Measurements from ENCODE around the gene SSTR5. TPM values are rescaled to one million over a fixed set of nuclear protein-coding genes. Genes with fewer than 3 reads are reported as not detected.
A peak's percentile ranks its signal among the peaks of the same experiment; 100 is the strongest.

SSTR5 gene
- total RNA-seq, 1 experiment from 2014 or later: not detected

DNA sequence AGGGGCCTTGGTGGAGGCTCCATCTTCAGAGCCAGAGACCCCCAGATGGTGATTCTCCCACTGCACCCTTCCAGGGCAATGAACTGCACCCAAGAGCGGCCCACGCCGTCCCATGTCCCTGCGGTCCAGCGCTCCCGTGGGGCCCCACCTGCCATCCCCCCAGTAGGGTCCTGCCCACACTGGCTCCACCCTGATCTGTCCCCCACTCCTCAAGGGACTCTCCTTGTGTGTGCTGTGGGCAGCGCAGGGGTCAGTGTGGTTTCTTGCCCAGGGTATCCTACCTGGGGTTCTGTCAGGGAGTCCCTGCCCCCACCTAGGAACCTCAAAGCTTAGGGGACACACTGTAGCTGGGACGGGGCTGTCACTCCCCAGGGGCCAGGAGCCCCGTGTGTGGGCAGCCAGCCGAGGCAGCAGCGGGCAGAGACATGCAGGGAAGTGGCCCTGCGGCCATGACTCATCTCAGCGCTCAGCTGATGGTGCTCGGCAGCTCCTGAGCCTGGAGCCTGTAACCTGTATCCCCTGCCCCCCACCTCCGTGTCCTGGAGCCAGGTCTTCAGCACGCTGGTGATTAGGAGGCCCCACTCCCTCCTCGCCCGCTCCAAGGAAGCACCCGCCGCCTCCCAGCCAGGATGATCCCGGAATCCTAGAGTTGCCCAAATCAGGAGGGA lies 35.7 kb upstream of the SSTR5 start:
- peak; percentile 58 for DNase-seq
- Histone ChIP-seq H3K4me3 (no peak overlapping the region), H3K36me3 (no peaks in the 10 kb centered on the region)

DNA sequence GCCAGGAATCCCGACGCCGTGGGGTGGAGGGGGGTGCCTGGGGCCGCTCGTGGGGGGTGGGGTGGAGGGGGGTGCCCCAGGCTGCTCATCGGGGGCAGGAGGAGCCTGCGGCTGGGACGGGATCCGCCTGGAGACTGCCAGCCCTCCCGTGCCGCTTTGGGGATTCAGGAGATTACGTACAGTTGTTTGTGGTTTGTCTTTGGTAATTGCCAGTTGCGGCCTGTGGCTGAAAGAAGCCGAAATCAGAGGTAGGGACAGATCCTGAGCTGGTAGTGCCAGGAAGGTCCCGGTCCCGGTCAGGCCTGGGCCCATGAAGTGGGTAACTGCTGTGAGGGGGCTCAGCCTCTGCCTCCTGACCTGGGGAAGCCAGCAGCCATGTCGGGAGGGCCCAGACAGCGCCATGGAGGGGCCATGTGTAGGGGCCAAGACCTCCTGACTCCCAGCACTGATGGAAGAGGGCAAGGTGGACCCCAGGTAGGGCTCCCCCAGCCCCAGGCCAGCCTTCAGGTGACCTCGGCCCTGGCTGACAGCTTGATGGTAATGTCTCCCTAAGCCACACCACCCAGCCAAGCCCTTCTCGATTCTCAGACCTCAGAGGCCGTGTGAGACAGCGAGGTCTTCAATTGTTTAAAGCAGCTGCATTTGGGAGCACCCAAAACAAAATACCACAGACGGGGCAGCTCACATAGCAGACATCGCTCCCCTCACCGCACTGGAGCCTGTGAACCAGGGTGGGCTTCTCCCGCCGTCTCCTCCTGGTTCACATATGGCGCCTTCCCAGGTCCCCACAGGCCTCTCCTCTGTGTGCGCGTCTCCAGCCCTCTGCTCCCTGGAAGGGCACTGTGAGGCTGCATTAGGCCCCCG lies 34.9 kb upstream of the SSTR5 start:
- no peaks in the 10 kb centered on the region for H3K27me3 ChIP-seq
- no peak for DNase-seq
- no peaks in the 10 kb centered on the region for H3K9me3 ChIP-seq
- no peak overlapping the region for H3K4me3 ChIP-seq
- no peaks in the 10 kb centered on the region for H3K36me3 ChIP-seq

More for the DNA sequence above, 35.7 kb upstream of the SSTR5 start:
- H3K9me3 ChIP-seq: no peaks in the 10 kb centered on the region
- no peaks in the 10 kb centered on the region for H3K27me3 ChIP-seq

DNA sequence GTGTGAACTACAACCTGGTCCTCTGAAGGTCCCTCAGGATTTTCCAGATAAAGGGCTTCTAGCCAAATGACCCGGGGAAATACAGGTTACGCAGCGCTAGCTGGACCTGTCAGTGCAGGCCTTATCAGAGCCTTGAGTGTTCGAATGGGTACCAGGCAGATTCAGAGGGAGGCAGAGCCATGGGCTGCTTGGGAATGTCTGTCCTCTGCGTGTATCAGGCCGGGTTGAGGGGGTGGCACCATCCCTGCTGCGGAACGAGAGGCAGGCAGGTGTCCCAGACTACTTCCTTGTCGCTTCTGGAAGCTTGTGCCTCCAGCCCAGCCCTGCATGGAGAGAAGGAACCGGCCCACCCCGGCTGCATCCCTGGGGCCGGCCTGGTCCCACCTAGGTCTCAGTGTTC lies 33.6 kb upstream of the SSTR5 start:
- Histone ChIP-seq H3K27me3 (peaks cover 2% of the 10 kb centered on the region; the same call in 1 of the 2 replicates), H3K4me3 (no peak overlapping the region), H3K36me3 (no peaks in the 10 kb centered on the region), H3K9me3 (no peaks in the 10 kb centered on the region)
- DNase-seq: no peak

DNA sequence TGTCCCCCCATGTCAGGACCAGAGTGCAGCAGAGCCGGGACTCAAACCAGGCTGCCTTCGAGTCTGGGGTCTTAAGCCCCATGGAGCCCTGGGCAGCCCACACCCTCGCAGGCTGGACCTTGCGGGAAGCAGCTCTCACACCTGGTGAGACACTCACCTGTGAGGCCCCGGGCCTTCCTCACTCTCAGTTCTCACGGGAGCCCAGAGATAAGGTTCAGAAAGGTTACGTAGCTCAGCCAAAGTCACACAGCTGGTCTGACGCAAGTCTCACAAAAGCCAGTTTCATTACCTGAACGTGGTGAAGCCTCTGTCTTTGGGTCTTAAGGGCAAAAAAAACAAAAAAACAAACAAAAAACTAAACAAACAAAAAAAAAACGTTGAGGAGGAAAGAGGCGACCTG lies 32.8 kb upstream of the SSTR5 start:
- no peaks in the 10 kb centered on the region for H3K36me3 ChIP-seq
- H3K27me3 ChIP-seq: peaks cover 2% of the 10 kb centered on the region; the same call in 1 of the 2 replicates
- no peak overlapping the region for H3K4me3 ChIP-seq
- H3K9me3 ChIP-seq: no peaks in the 10 kb centered on the region
- DNase-seq: no peak

DNA sequence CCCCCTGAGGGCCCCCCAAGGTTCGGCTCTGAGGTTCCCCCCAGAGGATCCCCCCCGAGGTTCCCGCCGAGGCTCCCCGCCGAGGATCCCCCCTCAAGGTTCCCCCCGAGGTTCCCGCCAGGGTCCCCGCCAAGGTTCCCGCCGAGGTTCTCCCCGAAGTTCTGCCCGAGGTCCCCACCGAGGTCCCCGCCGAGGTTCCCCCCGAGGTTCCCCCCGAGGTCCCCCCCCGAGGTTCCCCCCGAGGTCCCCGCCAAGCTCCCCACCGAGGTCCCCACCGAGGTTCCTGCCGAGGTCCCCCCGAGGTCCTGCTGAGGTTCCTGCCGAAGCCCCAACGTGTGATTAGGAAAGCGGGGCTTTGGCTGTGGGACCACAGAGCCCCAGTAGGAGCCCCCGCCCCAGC lies 32.2 kb upstream of the SSTR5 start:
- no peaks in the 10 kb centered on the region for H3K9me3 ChIP-seq
- no peak for DNase-seq
- peaks cover 2% of the 10 kb centered on the region; the same call in 1 of the 2 replicates for H3K27me3 ChIP-seq
- H3K4me3 ChIP-seq: no peak overlapping the region
- H3K36me3 ChIP-seq: no peaks in the 10 kb centered on the region

DNA sequence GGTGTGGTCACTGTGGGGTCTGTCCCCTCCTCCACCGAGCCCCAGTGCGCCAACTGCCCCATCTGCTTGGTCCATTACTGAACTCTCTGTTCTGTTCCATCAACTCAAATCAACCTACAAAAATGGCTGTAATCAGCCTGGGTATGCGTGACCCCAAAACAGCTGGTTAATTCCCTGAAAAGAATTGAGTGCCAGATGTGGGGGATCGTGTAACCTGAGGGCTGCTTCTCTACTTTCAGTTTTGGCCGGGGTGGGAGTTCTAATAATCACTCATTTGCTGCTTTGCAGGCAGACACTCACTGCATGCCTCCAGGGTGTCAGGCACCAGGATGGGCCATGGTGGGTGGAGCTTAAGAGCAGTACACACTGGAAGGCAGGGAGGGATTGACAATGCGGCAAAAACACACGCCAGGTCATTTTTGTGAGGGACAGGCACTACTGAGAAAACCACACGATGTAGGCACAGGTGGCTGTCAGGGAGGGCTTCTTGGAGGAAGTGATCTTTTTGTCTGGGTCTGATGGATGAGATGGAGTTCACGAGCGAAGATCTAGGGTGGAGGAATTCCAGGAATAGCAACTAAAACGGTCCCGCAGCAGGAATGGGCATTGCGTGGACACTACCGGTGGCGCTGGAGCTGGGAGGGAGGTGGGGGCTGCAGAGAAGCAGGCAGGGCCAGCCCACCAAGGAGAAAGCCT lies 30.4 kb upstream of the SSTR5 start:
- DNase-seq: no peak
- Histone ChIP-seq H3K27me3 (peaks cover 2% of the 10 kb centered on the region; the same call in 1 of the 2 replicates), H3K9me3 (no peaks in the 10 kb centered on the region), H3K36me3 (no peaks in the 10 kb centered on the region), H3K4me3 (no peak overlapping the region)

DNA sequence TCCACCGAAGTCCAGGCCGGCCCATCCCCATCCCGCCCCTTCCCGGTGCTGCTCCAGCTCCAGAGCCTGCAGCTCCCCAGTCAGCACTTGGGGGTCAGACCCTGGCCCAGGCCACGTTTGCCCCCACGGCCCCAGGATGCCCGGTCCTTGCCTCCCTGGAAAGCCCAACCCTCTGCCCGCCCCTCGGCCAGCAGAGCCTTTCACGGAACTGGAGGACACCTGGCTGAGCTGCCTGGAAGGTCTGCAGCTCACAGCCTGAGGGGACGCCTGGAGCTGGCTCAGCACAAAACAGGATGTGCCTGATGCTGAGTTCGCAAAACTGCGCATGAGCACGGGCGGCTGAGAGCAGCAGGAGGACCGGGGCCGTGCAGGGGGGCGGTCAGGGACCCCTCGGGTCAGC lies 29.7 kb upstream of the SSTR5 start:
- peaks cover 2% of the 10 kb centered on the region; the same call in 1 of the 2 replicates for H3K27me3 ChIP-seq
- H3K9me3 ChIP-seq: no peaks in the 10 kb centered on the region
- no peak overlapping the region for H3K4me3 ChIP-seq
- no peaks in the 10 kb centered on the region for H3K36me3 ChIP-seq
- DNase-seq: no peak

DNA sequence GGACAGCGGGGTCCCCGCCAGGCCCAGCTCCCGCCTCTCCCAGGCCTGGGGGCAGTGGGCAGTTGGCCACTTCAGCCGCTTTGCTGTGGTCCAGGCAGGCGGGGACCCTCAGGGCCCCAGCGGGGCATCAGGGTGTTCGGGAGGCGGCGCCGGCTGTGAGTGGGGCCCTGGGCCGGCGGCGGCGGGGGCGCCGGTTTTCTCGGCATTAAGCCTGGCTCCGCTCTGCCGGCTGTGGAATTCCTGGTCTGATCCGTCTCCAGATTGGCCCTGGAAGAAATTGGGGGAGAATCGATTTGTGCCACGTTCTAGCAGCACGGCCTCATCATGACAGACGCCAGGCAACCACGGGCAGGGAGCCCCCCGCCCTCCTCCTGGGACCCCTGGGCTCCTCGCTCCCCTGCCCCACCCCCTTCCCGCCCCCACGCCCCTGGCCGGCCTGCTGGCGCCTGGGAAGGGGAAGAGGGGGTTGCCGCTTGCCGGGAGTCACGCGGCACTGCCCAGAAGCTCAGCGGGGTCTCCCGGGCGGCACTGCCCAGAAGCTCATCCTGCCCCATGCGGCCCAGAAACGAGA lies 28.6 kb upstream of the SSTR5 start:
- Histone ChIP-seq H3K4me3 (no peak overlapping the region), H3K36me3 (no peaks in the 10 kb centered on the region), H3K9me3 (no peaks in the 10 kb centered on the region), H3K27me3 (peaks cover 2% of the 10 kb centered on the region; the same call in 1 of the 2 replicates)
- DNase-seq: no peak

DNA sequence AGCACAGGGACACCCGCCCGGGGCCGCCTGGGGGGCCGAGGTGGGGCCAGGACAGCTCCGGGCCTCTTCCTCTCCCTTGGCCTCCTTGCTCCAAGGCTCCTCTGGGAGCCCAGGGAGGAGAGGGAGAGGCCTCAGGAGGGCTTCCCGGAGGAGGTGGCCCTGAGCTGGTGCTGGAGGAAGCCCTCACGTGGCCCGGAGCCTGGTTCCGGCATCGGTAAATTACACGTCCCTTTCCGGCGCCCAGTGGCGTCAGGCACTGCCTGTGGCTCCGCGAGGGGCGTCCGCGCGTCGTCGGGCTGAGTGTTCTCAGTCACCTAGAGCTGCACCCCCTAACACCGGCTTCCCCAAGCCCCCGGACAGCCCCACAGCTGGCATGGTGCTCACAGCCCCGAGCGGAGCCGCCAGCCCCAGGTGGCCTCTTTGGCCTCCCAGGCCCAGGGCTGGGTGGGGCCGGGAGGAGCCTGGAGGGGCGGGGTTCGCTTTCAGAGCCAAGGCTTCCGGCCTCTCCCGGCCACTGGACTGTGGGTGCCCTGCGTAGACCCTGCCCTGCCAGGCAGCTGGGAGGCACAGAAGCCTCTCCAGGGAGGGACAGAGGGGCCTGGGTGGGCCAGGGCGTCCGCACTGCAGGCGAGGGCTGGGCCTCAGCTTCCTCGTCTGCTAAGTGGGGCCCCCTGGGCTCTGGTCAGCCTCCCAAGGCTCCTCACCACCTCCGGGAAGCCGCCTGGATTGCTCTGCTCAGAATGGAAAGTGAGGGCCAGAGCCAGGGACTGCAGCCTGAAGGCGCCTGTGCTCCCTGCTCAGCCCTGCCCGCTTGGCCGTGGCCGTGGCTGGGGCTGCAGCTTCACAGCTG lies 27.9 kb upstream of the SSTR5 start:
- peaks cover 2% of the 10 kb centered on the region; the same call in 1 of the 2 replicates for H3K27me3 ChIP-seq
- no peaks in the 10 kb centered on the region for H3K9me3 ChIP-seq
- no peak for DNase-seq
- no peaks in the 10 kb centered on the region for H3K36me3 ChIP-seq
- no peak overlapping the region for H3K4me3 ChIP-seq

DNA sequence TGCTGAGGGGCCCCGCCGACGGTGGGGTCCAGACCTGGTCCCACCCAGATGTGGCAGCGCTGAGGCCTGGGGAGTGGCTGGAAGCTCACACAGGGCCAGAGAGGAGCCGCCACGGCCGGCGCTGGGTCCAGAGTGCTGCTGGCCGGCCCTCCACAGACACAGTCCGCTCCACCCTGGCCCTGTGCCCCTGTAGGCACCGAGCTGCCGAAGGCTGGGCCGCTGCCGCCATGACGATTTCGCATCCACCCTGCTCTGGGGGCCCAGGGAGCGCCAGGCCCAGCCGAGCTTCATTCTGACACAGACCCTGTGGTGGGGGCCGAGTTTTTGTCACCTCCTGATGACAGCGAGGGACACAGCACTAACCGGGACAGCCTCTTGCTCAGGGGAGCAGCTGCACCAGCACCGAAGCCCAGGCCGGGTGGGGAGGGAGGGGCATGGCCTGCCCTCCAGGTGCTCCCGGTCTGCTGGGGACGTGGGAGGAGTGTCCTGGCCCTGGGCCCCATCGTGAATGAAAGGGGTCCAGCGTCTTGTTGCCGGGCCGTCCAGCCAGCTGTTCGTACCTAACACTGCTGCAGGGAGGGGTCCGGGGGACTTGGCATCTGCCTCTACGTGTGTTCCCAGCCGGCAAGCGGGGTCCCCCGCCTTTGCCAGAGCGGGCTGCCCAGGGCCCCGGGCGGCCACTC lies 27.1 kb upstream of the SSTR5 start:
- H3K9me3 ChIP-seq: no peaks in the 10 kb centered on the region
- H3K4me3 ChIP-seq: no peak overlapping the region
- DNase-seq: no peak
- no peaks in the 10 kb centered on the region for H3K36me3 ChIP-seq
- H3K27me3 ChIP-seq: peaks cover 2% of the 10 kb centered on the region; the same call in 1 of the 2 replicates

DNA sequence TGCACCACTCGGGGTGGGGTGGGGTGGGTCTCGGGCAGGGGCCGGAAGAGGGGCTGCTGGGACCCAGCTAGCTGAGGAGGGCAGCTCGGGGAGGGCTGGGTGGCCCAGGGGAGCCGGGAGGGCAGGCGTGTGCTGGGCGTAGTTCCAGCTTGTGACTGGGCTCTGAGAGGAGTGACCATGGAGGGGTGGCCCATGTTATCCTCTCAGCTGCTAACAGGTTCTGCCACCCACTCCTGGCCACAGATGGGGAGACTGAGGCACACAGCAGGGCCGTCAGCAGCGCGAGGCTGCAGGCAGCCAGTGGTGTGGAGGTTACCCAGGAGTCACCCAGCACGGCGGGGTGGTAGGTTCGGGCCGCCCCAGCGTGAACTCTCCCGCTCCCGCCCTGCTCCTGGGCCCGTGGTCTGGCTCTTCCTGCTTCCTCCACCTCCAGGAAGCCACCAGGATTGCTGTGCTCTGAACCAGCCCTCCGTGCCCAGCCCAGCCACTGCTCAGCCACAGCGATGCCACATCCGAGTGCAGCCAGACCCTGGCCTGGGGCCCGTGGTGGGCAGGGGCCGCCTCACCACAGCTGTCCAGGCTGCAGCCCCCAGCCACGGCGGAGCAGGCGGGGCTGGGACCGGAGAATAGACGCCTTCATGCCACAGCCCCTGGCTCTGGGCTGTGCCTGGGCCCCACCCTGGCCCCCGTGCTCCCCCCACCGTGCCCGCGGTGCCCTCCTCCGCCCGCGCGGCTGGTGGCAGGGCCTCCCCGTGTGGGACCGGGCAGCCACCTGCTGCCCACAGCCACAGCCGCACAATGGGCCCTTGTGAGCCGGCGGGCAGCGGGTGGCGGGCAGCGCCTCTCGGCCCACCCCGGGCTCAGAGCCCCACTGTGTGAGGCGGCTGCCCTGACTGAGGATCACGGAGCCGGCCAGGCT lies 26.3 kb upstream of the SSTR5 start:
- Histone ChIP-seq H3K36me3 (no peaks in the 10 kb centered on the region), H3K4me3 (no peak overlapping the region), H3K9me3 (no peaks in the 10 kb centered on the region), H3K27me3 (peaks cover 2% of the 10 kb centered on the region; the same call in 1 of the 2 replicates)
- no peak for DNase-seq

DNA sequence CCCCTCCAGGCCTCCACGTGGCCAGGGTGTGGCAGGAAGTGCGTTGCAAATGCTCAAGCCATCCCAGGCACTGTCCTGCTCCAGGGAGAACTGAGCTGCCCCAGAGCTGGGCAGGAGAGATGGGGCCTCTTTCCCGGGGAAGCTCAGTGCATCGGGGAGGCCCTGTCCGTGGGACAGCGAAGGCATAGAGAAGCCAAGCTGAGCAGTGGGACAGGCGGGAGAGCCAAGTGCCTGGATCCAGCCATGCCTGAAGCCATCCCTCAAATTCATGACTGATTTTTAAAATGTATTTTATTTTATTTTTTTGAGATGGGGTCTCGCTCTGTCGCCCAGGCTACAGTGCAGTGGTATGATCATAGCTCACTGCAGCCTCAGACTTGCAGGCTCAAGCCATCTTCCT lies 25.4 kb upstream of the SSTR5 start:
- Histone ChIP-seq H3K9me3 (no peaks in the 10 kb centered on the region), H3K4me3 (no peak overlapping the region), H3K36me3 (no peaks in the 10 kb centered on the region), H3K27me3 (peaks cover 2% of the 10 kb centered on the region; the same call in 1 of the 2 replicates)
- DNase-seq: no peak

DNA sequence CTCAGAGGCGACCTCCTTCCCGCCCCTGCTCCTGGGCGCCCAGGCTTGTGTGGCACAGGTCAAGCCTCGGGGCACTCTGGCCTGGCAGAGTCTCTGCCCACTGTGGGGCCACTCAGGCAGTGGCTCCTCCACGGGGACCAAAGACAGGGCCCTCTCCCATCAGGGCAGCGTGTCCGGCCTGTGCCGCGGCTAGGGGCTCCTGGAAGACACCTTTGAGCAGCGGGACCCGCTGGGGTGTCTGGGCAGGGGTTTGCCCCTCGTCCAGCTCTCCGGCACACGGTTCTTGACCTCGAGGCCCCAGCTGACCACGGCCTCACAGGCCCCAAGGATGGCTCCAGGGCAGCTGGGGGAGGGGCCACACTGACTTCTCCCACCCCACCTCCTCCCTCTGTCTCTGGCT lies 24.7 kb upstream of the SSTR5 start:
- no peak for DNase-seq
- Histone ChIP-seq H3K27me3 (peaks cover 2% of the 10 kb centered on the region; the same call in 1 of the 2 replicates), H3K4me3 (no peak overlapping the region), H3K9me3 (no peaks in the 10 kb centered on the region), H3K36me3 (no peaks in the 10 kb centered on the region)

DNA sequence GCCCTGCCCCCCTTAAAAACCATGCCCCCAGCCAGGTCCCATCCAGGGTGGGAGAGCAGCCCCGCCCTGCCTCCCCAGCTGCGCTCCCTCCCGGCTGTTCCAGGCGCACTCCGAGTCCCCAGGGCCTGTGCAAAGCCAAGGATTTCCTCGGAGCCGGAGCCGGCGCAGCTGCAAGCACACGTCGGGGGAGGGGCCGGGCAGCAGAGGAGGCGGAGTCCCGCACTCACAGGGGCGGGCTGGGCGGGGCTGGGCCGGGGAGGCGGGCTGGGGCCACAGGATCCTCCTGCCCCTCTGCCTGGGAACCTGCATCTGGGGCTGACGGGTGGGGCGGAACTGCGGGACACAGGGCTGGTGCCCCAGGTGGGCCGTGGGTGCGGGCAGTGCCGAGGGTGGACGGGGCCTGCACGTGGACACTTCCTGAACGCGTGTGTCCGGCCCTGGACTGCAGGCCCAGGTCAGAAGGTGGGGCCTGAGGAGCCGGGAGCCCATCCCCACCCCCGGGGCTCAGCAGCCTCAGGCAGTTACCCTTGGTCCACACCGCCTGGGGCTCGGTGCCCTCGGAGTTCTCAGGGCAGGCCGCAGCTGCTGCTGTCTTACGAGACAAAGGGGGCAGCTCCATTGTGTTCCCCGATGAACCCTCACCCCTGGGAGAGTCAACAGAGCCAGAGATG lies 24.0 kb upstream of the SSTR5 start:
- no peaks in the 10 kb centered on the region for H3K36me3 ChIP-seq
- H3K27me3 ChIP-seq: peaks cover 2% of the 10 kb centered on the region; the same call in 1 of the 2 replicates
- no peak overlapping the region for H3K4me3 ChIP-seq
- DNase-seq: no peak
- no peaks in the 10 kb centered on the region for H3K9me3 ChIP-seq

Measured in MG63 (cell line).